OCI-LY1 (cell line): ENCODE data around the gene GVQW3.

Experiments
- EZH2 ChIP-seq: fragments of 200-600 bp; sonication (generic), shearing (Covaris generic); IDR thresholded peaks from 2 replicates; pipeline ENCODE4 v1.8.0; 2017; ENCODE audit warnings: borderline replicate concordance, mixed run types, mild to moderate bottlenecking, antibody characterized with exemption, low read length, moderate library complexity, mixed read lengths
- TF ChIP-seq, protein P1 (sequence below): fragments of 200-600 bp; sonication (generic), shearing (Covaris generic); IDR thresholded peaks from 2 replicates; pipeline ENCODE4 v1.5.1; 2017; ENCODE audit warnings: mild to moderate bottlenecking, antibody characterized with exemption, low read length, moderate library complexity, mixed read lengths

DNA sequence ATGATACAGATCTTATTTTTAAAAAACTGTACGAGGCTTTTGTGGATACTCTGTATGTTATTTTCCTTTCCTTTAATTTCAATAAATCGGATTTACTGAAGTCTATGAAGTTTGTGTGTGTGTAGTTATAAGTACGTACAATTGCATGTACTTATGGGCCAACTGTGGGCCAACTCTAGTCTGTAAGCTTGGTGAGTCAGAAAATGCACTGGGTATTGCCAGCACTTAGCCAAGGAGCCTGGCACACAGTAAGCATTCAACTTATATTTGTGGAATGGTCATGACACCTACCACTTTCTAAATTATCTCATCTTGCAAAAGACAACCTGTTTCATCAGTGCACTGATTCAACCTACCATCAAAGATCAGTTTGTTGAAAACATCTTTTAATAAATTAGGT, 32.8 kb upstream of the GVQW3 start:
- TF ChIP-seq, protein P1, sequence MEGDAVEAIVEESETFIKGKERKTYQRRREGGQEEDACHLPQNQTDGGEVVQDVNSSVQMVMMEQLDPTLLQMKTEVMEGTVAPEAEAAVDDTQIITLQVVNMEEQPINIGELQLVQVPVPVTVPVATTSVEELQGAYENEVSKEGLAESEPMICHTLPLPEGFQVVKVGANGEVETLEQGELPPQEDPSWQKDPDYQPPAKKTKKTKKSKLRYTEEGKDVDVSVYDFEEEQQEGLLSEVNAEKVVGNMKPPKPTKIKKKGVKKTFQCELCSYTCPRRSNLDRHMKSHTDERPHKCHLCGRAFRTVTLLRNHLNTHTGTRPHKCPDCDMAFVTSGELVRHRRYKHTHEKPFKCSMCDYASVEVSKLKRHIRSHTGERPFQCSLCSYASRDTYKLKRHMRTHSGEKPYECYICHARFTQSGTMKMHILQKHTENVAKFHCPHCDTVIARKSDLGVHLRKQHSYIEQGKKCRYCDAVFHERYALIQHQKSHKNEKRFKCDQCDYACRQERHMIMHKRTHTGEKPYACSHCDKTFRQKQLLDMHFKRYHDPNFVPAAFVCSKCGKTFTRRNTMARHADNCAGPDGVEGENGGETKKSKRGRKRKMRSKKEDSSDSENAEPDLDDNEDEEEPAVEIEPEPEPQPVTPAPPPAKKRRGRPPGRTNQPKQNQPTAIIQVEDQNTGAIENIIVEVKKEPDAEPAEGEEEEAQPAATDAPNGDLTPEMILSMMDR: no peak
- no peak for TF ChIP-seq EZH2
